SK-N-MC (cell line): ENCODE results near the gene ST8SIA5.

Source experiments
- EZH2 ChIP-seq: fragments of 200-600 bp; sonication (generic); IDR thresholded peaks from one replicate; pipeline ENCODE4 v1.6.1; 2017; ENCODE audit warnings: antibody characterized with exemption
- POLR2AphosphoS5 ChIP-seq: IDR thresholded peaks from 2 replicates; pipeline ENCODE4 v1.6.1; 2012; ENCODE audit warnings: mild to moderate bottlenecking, low read depth, low read length, borderline replicate concordance

GRCh38 chr18:46679846-46680598 is 76.8 kb downstream of the ST8SIA5 start:
- TF ChIP-seq POLR2AphosphoS5 = no peak
- TF ChIP-seq EZH2 = no peak
